Forelimb muscle (tissue), 1 donor: Measurements from ENCODE around the gene ZSCAN5C. TPM values are rescaled to one million over a fixed set of nuclear protein-coding genes. Genes with fewer than 3 reads are reported as not detected.
A peak's percentile ranks its signal among the peaks of the same experiment; 100 is the strongest.
"Not testable (repeated sequence)": the region's sequence is repeated elsewhere in the genome, so short reads cannot be mapped to it uniquely, and the experiment has no call there.

Experiments
- DNase-seq: peaks from one replicate; pipeline ENCODE4 v3.0.0-alpha.2; 2013; ENCODE audit warnings: low read depth
- polyA plus RNA-seq: library from polyadenylated mRNA; unstranded; fragments of 120-200 nt; gene quantifications from one replicate; pipeline ENCODE4 v1.2.1, GENCODE V29; 2013; ENCODE audit not compliant: insufficient read length

ZSCAN5C gene
- polyA plus RNA-seq, 1 donor = not detected

- DNase-seq = no peak
These were observed 10.4 kb upstream of the ZSCAN5C start for GRCh38 chr19:56191711-56192110.

GRCh38 chr19:56193981-56194640 lies 8.0 kb upstream of the ZSCAN5C start:
- no peak for DNase-seq

GRCh38 chr19:56197646-56198045 lies 4.4 kb upstream of the ZSCAN5C start, which contains the start of gene ZSCAN5B:
ZSCAN5B (minus strand) TSS chr19:56197783; CDS start chr19:56193052, 4,731 bp downstream.
- not testable (repeated sequence) for DNase-seq

GRCh38 chr19:56199687-56200086 lies 2.4 kb upstream of the ZSCAN5C start:
- DNase-seq = no peak

GRCh38 chr19:56207581-56207980 lies 5.5 kb downstream of the ZSCAN5C start:
- DNase-seq = not testable (repeated sequence)

- no peak for DNase-seq
These were observed 7.0 kb downstream of the ZSCAN5C start for GRCh38 chr19:56209091-56209490.

GRCh38 chr19:56210036-56210435 lies 8.0 kb downstream of the ZSCAN5C start:
- not testable (repeated sequence) for DNase-seq

- no peak for DNase-seq
These were observed 9.6 kb downstream of the ZSCAN5C start for GRCh38 chr19:56211718-56212117.

- no peak for DNase-seq
These were observed 15.2 kb downstream of the ZSCAN5C start for GRCh38 chr19:56217039-56217949.

- DNase-seq = no peak
These were observed 16.9 kb downstream of the ZSCAN5C start for GRCh38 chr19:56218961-56219360.

- not testable (repeated sequence) for DNase-seq
These were observed 19.4 kb downstream of the ZSCAN5C start for GRCh38 chr19:56221442-56221841.

GRCh38 chr19:56221851-56222250 lies 19.8 kb downstream of the ZSCAN5C start:
- DNase-seq = no peak

- no peak for DNase-seq
These were observed 20.8 kb downstream of the ZSCAN5C start for GRCh38 chr19:56222901-56223300.

GRCh38 chr19:56223481-56223880 lies 21.4 kb downstream of the ZSCAN5C start:
- no peak for DNase-seq

- DNase-seq = no peak
These were observed 43.2 kb downstream of the ZSCAN5C start for GRCh38 chr19:56245121-56245740.

- DNase-seq = not testable (repeated sequence)
These were observed 43.7 kb downstream of the ZSCAN5C start for GRCh38 chr19:56245764-56246163.

GRCh38 chr19:56248736-56249338 lies 46.8 kb downstream of the ZSCAN5C start:
- DNase-seq = not testable (repeated sequence)

- DNase-seq = no peak
These were observed 50.8 kb downstream of the ZSCAN5C start for GRCh38 chr19:56252699-56253422.

- DNase-seq = peak; percentile 44
These were observed 51.7 kb downstream of the ZSCAN5C start for GRCh38 chr19:56253737-56254136.

- no peak for DNase-seq
These were observed 56.2 kb downstream of the ZSCAN5C start for GRCh38 chr19:56258272-56258671.
